WERI-Rb-1 (cell line): ENCODE data around the gene KCNK3.
"Not testable (repeated sequence)": the region's sequence is repeated elsewhere in the genome, so short reads cannot be mapped to it uniquely, and the experiment has no call there.

Source experiments
- DNase-seq: peaks from one replicate; pipeline ENCODE4 v3.0.0-alpha.2; 2020
- H3K27ac ChIP-seq: fragments of 250-450 bp; sonication (Bioruptor Pico); 2 replicates; pipeline ENCODE4 v1.5.1; 2020; ENCODE audit warnings: mild to moderate bottlenecking, moderate library complexity
- H3K27me3 ChIP-seq: fragments of 250-450 bp; sonication (Bioruptor Pico); 2 replicates; pipeline ENCODE4 v1.5.1; 2021; ENCODE audit warnings: mild to moderate bottlenecking, low read depth, moderate library complexity; ENCODE audit not compliant: insufficient read depth, severe bottlenecking
- H3K36me3 ChIP-seq: fragments of 250-450 bp; sonication (Bioruptor Pico); 2 replicates; pipeline ENCODE4 v1.5.1; 2020; ENCODE audit warnings: mild to moderate bottlenecking, moderate library complexity
- H3K4me3 ChIP-seq: 2 replicates; pipeline ENCODE4 v1.5.1; 2011; ENCODE audit warnings: low read depth, mild to moderate bottlenecking, control low read depth, low read length
- H3K9me3 ChIP-seq: fragments of 250-450 bp; sonication (Bioruptor Pico); 2 replicates; pipeline ENCODE4 v1.5.1; 2021; ENCODE audit warnings: mild to moderate bottlenecking, moderate library complexity; ENCODE audit not compliant: severe bottlenecking
- CTCF ChIP-seq: IDR thresholded peaks from 2 replicates; pipeline ENCODE4 v1.5.1; 2011; ENCODE audit warnings: low read depth, mild to moderate bottlenecking, control low read depth, inconsistent platforms, low read length

Gene KCNK3

GRCh38 chr2:26754972-26755670, 62.6 kb downstream of the KCNK3 start:
- TF ChIP-seq CTCF: no peak
- no peaks in the 10 kb centered on the region for H3K36me3 ChIP-seq
- DNase-seq: no peak
- H3K27ac ChIP-seq: peak overlapping the region; percentile 71
- H3K27me3 ChIP-seq: no peaks in the 10 kb centered on the region
- H3K9me3 ChIP-seq: no peaks in the 10 kb centered on the region
- no peak overlapping the region for H3K4me3 ChIP-seq

- no peak for DNase-seq
- Histone ChIP-seq H3K9me3 (no peaks in the 10 kb centered on the region), H3K27me3 (no peaks in the 10 kb centered on the region), H3K4me3 (no peak overlapping the region), H3K27ac (no peak overlapping the region), H3K36me3 (no peaks in the 10 kb centered on the region)
- TF ChIP-seq CTCF: no peak
These were observed 63.8 kb downstream of the KCNK3 start for GRCh38 chr2:26756337-26756736.

GRCh38 chr2:26757873-26758789, 65.6 kb downstream of the KCNK3 start:
- Histone ChIP-seq H3K9me3 (peaks cover under 1% of the 10 kb centered on the region), H3K36me3 (no peaks in the 10 kb centered on the region), H3K4me3 (no peak overlapping the region), H3K27me3 (no peaks in the 10 kb centered on the region), H3K27ac (no peak overlapping the region)
- no peak for TF ChIP-seq CTCF
- no peak for DNase-seq

GRCh38 chr2:26758790-26759321, 66.3 kb downstream of the KCNK3 start:
- TF ChIP-seq CTCF: no peak
- Histone ChIP-seq H3K27ac (no peak overlapping the region), H3K27me3 (no peaks in the 10 kb centered on the region), H3K36me3 (no peaks in the 10 kb centered on the region), H3K9me3 (peaks cover 4% of the 10 kb centered on the region), H3K4me3 (no peak overlapping the region)
- no peak for DNase-seq

GRCh38 chr2:26759845-26760244, 67.3 kb downstream of the KCNK3 start:
- Histone ChIP-seq H3K9me3 (peaks cover 4% of the 10 kb centered on the region), H3K27me3 (no peaks in the 10 kb centered on the region), H3K36me3 (no peaks in the 10 kb centered on the region), H3K27ac (no peak overlapping the region), H3K4me3 (no peak overlapping the region)
- no peak for DNase-seq
- TF ChIP-seq CTCF: no peak

GRCh38 chr2:26760991-26761390, 68.5 kb downstream of the KCNK3 start:
- DNase-seq, H3K4me3 ChIP-seq, H3K9me3 ChIP-seq, H3K27me3 ChIP-seq, H3K36me3 ChIP-seq, H3K27ac ChIP-seq: not testable (repeated sequence)
